ENCODE measurements around the gene CD8B. TPM values are rescaled to one million over a fixed set of nuclear protein-coding genes. Genes with fewer than 3 reads are reported as not detected.
"Not testable (repeated sequence)": the region's sequence is repeated elsewhere in the genome, so short reads cannot be mapped to it uniquely, and the experiment has no call there.

Gene CD8B
- total RNA-seq, 1 experiment from 2014 or later = 0.24 TPM

GRCh38 chr2:86878986-86879385, 17.3 kb upstream of the CD8B start:
- H2AK5ac ChIP-seq (ENCODE audit: insufficient read length, low read length); H4K91ac ChIP-seq (ENCODE audit: insufficient read length, low read depth, low read length); DNase-seq; H3K27ac ChIP-seq (ENCODE audit: insufficient read length, low read depth, low read length); H3T11ph ChIP-seq (ENCODE audit: low read length); H3K4me2 ChIP-seq (ENCODE audit: insufficient read depth, insufficient read length, low read length); H3K23me2 ChIP-seq (ENCODE audit: insufficient read length, low read depth, low read length, poor library complexity, severe bottlenecking); H3K27me3 Mint-ChIP-seq (ENCODE audit: low read depth); H2BK20ac ChIP-seq (ENCODE audit: low read depth, low read length, poor library complexity, severe bottlenecking); H2BK120ac ChIP-seq (ENCODE audit: low read depth, low read length, poor library complexity, severe bottlenecking); H2BK12ac ChIP-seq (ENCODE audit: insufficient read length, low read depth, low read length); H3K18ac ChIP-seq (ENCODE audit: insufficient read length, low read depth, low read length); H4K5ac ChIP-seq (ENCODE audit: insufficient read length, low read depth, low read length); H4K8ac ChIP-seq (replicated peaks; ENCODE audit: insufficient read length, low read depth, low read length); H3K4me3 Mint-ChIP-seq; H3K9ac ChIP-seq (ENCODE audit: extremely low read depth, insufficient read length, low read length); H3K56ac ChIP-seq (ENCODE audit: insufficient read length, low read depth, low read length); H3K4ac ChIP-seq (ENCODE audit: low read depth, low read length); H4K20me1 ChIP-seq (ENCODE audit: control insufficient read depth, insufficient read depth, insufficient read length); H3K9me3 ChIP-seq (ENCODE audit: control insufficient read depth, low read depth, low read length); H2AFZ ChIP-seq (ENCODE audit: low read length); H3K4me1 ChIP-seq (ENCODE audit: insufficient read depth, low read length); H3K14ac ChIP-seq (ENCODE audit: insufficient read depth, low read length); H3K23ac ChIP-seq (ENCODE audit: insufficient read length, low read depth, low read length); H3K27me3 ChIP-seq (ENCODE audit: insufficient read depth, low read length); H2BK15ac ChIP-seq (ENCODE audit: low read depth, low read length); H3K9me3 Mint-ChIP-seq; H3K79me2 ChIP-seq (ENCODE audit: insufficient read depth, low read length); H3K27ac Mint-ChIP-seq; H3K79me1 ChIP-seq (ENCODE audit: insufficient read depth, low read depth, low read length, poor library complexity, severe bottlenecking); H2BK5ac ChIP-seq (ENCODE audit: insufficient read length, low read length); H3K4me1 Mint-ChIP-seq; H3K36me3 Mint-ChIP-seq (ENCODE audit: insufficient read depth in 1 of 3, low read depth in 3 of 3): not testable (repeated sequence)
- WGBS (ENCODE audit: extremely low coverage, insufficient read length, low lambda C conversion rate) = no CpG with 5 or more reads among the region's 1 CpG

GRCh38 chr2:86870941-86871340, 9.3 kb upstream of the CD8B start:
- H3K9me3 Mint-ChIP-seq; H3K4me3 Mint-ChIP-seq; H3K4me2 ChIP-seq (ENCODE audit: insufficient read depth, insufficient read length, low read length); H3K27ac Mint-ChIP-seq; H3K36me3 Mint-ChIP-seq (ENCODE audit: insufficient read depth in 1 of 3, low read depth in 3 of 3); H2BK5ac ChIP-seq (ENCODE audit: insufficient read length, low read length); H3K27me3 ChIP-seq (ENCODE audit: insufficient read depth, low read length); H3K56ac ChIP-seq (ENCODE audit: insufficient read length, low read depth, low read length); H4K91ac ChIP-seq (ENCODE audit: insufficient read length, low read depth, low read length); H2BK120ac ChIP-seq (ENCODE audit: low read depth, low read length, poor library complexity, severe bottlenecking); H4K8ac ChIP-seq (replicated peaks; ENCODE audit: insufficient read length, low read depth, low read length); H3K4me1 ChIP-seq (ENCODE audit: insufficient read depth, low read length); H3K14ac ChIP-seq (ENCODE audit: insufficient read depth, low read length); H3K4ac ChIP-seq (ENCODE audit: low read depth, low read length); H2BK12ac ChIP-seq (ENCODE audit: insufficient read length, low read depth, low read length); H2BK15ac ChIP-seq (ENCODE audit: low read depth, low read length); H3K27ac ChIP-seq (ENCODE audit: insufficient read length, low read depth, low read length); H2AK5ac ChIP-seq (ENCODE audit: insufficient read length, low read length); H2AFZ ChIP-seq (ENCODE audit: low read length); H3K23me2 ChIP-seq (ENCODE audit: insufficient read length, low read depth, low read length, poor library complexity, severe bottlenecking); H3K9ac ChIP-seq (ENCODE audit: extremely low read depth, insufficient read length, low read length); H3K23ac ChIP-seq (ENCODE audit: insufficient read length, low read depth, low read length); H3T11ph ChIP-seq (ENCODE audit: low read length); H4K20me1 ChIP-seq (ENCODE audit: control insufficient read depth, insufficient read depth, insufficient read length); DNase-seq; H3K4me1 Mint-ChIP-seq; H3K79me2 ChIP-seq (ENCODE audit: insufficient read depth, low read length); H3K79me1 ChIP-seq (ENCODE audit: insufficient read depth, low read depth, low read length, poor library complexity, severe bottlenecking); H4K5ac ChIP-seq (ENCODE audit: insufficient read length, low read depth, low read length); H2BK20ac ChIP-seq (ENCODE audit: low read depth, low read length, poor library complexity, severe bottlenecking); H3K9me3 ChIP-seq (ENCODE audit: control insufficient read depth, low read depth, low read length); H3K27me3 Mint-ChIP-seq (ENCODE audit: low read depth); H3K18ac ChIP-seq (ENCODE audit: insufficient read length, low read depth, low read length): not testable (repeated sequence)
- whole genome bisulfite sequencing (ENCODE audit: extremely low coverage, insufficient read length, low lambda C conversion rate) = no CpG with 5 or more reads among the region's 4 CpGs
